Nucleus accumbens (tissue), 56 donors: ENCODE results near the gene GLIS1.

Experiments used
- DNase-seq, 56 donors: peaks; one replicate each; lab custom pipeline; 2025; lab: John Stamatoyannopoulos, UW

GLIS1 gene

DNA sequence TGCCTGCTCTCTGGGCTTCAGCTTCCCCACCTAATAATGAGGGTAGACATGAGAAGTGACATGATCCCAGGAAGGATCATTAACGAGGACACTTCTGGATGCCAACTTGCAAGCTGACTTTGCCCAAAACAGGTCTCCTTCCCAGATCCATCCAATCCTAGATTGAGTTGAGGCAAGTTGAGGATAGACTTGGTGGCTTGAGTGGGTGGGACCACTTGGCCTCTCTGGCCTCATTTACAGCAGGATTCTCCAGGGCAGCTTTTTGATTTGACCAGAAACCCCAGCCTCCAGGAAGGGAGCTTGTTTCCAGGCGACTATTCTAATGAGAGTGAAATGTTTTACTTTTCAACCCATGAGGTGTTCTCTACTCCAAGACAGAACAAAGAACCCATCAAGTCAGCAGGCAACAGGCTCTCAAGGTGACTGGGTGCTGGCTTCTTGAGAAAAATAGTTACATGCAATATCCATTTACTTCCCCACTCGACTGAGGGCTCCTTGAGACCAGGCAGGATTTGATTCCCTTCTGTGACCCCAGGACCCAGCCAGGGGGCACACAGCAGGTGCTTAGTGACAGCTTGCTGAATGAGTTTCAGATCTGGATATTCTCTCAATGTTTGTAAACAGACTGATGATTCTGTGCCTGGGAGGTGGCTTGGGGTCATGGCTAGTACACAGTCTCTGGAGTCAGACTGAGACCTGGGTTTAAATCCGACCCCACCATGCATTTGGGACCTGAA, 151.5 kb downstream of the GLIS1 start:
- DNase-seq, result no peak

DNA sequence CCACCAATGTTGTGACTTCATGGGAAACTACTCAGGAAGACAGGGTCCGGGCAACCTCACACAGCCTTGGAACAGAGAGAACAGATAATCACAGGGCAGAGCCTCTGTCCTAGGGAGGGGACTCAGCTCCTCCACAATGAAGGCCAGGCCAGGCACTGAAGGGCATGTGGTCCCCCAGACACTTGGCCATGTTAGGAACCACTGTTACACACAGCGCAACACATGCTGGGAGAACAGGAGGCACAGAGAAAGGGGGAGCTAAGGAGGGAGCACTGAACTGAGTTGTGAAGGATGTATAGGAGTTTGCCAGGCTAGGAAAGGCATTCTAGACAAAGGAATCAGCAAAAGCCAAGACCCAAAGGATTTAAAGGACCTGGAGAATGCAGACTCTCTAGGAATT, 152.2 kb downstream of the GLIS1 start:
- no peak for DNase-seq

DNA sequence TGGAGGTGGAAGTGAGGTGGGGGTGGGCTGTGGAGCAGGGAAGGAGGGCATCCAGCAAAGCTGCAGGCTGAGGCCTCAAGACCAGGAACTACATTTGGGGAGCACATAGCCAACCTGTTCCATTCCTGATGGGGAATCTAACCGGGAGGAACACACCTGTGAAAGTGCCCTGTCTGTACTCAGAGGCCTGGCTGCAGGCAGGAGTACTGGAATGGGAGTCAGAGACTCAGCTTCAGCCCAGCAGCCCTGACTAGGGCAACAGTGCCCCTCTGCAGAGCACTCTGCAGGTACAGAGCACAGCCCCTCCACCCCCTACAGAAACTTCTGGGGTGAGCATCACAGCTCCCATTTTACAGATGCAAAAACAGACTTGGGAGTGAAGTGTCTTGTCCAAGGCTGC, 153.4 kb downstream of the GLIS1 start:
- no peak for DNase-seq

DNA sequence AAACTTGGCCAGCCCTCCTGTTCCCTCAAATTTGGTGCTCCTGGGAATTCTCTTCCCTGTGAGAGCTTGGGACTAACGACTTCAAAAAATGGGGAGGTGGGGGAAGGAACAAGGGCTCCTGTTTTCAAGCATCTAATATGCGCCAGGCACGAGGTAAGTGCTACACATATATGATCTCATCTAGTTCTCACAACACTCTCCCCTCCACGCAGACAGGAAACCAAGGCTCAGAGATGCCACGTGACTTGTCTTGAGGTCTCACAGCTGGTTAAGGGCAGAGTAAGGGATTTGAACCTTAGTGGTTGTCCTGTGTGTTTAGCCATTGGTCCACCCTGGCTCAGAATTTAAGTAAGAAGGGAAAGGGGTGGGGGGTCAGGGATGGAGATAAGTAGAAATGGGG, 153.8 kb downstream of the GLIS1 start:
- DNase-seq, result no peak

DNA sequence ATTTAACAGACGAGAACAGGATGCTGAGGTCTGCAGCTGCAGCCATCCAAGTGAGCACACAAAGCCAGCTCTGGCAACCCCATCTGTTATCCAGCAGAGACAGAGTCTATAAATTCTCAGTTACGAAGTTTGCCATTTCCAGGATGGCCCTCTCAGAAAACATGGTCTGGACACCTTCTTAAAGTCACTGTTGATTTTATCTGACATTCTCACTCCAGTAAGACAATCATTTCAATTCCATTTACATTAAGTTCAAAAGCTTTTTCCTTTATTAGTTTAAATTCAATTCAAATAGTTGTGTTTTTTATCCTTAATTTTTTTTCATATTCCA, 154.2 kb downstream of the GLIS1 start:
- no peak for DNase-seq

DNA sequence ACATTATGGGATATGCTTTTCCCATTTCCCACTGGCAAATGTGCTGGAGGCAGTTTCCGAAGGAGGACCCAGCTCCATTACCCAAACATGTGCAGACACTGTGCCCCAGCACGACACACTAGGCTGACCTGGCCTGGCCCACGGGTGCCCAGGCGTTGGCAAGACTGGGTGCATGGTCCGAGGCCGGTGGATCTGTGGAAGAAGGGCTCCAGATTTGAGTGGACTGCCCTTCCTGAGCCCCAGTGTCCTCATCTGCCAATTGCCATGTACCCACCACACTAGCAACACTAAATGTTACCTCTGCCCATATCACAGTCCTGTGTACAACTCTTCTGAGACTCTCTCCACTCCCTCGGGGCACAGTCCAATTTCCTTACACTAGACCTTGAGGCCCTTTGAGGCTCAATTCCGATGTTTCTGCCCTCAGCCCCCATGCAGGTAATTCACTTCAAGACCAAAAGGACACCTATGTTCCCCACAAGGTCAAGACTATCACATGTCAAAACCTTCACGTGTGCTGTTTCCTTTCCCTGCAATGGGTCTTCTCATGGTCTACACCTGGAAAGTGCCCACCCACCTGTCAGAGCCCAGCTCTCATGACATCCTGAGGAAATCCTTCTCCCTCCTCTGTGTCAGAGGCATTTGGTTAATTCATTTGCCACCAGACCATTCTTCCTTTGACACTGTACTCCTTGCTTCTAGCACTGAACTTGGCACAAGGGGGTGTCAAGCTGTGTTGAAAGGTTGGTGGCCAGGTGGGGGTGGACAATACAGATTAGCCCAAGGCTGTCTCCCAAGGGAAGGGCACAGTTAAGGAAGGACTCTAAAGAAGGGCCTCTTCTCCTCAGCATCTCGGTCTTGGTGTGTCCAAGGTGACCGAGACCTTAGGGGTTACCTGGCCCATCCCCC, 154.8 kb downstream of the GLIS1 start:
- no peak for DNase-seq

DNA sequence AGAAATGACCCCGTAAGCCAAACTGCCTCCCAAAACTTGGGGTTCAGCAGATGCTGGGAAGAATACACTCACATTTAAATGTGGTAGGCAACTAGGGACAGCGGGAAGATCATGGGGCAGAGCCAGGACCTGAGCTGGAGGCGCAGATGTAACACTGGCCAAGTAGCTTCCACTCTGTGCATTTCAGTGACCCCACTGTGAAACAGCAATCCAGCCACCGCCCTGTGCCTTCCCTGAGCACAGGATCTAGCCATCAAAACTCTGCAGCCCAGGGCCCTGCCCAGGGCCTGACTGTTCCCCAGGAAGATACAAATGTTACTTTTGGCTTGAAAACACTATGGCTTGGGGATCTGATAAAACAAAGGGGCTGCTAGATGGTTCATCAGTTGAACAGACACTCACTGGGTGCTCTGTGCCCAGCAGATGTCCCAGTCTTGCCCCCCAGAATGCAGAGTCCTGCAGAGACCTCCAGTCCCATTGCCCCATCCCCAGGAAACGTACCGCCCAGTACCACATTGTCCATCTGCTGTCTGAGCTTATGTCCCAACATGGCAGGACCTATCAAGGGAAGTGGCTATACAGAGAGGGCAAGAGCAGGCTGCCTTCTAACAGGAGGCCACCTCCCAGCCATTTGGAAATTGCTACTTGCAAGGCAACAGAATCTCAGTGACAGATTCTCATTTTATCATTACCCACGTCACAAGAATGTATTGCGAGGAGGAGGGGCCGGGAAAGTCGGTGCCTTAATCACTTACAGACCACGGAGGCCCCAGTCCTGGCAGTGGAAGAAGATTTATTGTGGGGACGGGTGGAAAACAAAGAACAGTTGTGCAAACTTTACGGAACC, 155.7 kb downstream of the GLIS1 start:
- no peak for DNase-seq

DNA sequence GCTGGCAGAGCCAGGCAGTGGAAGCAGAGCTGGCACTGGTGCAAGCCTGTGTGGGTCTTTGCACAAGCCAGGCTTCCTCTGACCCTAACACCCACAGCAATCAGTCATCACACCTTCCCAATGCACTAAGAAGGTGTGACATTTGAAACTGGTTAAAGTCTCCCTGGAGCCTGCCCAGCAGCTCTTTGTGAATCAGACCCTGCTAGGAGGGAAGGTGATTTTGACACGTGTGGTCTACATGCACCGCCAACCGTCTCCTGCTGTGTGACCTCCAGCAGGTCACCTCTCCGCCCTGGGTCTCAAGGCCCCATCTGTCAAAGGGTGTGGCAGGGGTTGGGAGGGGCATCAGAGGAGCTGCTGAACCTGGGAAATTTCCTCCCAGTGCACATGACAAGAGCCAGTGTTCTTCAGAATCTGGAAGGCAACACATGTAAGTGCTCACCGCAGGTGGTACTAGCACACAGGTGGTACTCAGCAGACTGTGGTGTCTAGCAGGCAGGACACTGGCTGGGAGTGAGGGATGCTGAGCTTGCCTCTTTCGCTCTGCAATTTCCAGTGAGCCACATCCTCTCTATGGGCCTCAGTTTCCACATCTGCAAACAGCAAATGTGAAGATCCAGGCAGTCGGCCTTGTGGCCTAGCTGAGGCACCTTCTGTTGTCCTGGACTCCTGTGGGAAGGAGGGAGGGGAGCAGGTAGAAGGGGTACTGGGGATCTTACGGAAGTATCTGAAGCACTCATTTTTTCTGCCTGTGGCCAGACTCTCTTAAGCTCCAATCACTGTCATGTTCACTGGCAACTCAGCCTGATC, 156.5 kb downstream of the GLIS1 start:
- no peak for DNase-seq

DNA sequence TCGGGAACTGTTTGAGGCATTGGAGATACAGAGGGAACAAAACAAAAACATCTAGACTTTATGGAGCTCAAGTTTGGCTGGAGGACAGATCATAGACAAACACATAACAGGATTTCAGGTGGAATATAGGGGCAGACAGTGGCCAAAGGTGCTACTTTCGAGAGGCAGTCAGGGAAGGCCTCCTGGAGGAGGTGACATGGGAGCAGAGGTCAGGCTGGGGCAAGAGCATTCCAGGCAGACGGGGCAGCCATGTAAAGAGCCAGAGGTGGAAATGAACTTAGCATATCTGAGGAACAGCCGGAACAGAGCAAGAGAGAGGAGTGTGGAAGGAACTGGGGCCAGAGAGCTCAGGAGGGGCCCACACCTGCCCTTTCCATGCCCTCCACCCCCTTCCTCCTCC, 157.5 kb downstream of the GLIS1 start:
- DNase-seq, result no peak

DNA sequence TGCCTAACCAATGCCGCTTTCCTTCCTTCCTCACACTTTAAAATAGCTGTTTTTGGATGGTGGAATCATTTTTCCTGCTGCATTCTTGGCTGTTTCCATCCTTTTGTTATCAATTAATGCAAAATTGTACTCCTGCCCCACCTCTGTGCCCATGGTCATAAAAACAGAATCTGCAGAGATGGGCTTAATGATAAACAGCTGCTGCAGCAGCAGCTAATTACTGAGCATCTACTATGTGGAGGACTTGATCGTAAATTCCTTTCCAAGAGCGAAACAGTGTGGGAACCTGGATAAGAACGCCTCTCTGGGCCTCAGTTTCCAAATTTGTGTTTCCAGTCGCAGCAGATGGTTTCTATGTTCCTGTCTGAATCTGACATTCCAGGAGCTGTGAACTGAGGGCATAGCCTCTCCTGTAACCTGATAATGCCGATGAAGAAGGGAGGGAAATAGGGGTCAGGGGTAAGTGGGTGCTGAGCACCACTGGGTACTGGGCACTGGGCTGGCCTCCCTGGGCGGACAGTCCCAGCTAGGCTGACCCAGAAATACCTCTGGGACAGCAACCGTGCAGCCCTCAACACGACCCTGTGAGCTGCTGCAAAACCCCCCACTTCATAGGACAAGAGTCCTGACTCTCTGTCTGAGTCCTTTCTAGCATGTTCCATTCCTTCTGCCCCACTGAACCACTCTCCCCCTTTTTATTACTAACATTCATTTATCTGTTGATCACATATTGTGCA, 158.1 kb downstream of the GLIS1 start:
- no peak for DNase-seq

DNA sequence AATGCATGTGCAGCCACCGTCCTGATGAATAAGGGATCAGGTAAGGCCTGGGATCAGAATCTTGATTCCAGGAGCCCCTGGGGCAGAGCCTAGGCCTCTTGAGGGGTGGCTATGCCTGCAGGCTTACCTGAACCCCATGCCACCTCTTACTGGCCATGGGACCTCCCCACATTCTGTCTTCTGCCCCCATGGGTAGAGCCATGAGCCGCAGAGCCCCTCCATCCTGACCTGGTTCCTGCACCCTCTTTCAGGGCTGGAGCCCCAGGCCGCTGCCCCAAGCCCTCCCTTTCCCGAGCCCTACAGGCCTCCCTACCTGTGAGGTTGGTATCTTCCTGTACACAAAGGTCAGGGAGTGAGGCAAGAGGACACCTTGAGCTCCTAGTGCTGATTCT, 159.0 kb downstream of the GLIS1 start:
- DNase-seq, result no peak

DNA sequence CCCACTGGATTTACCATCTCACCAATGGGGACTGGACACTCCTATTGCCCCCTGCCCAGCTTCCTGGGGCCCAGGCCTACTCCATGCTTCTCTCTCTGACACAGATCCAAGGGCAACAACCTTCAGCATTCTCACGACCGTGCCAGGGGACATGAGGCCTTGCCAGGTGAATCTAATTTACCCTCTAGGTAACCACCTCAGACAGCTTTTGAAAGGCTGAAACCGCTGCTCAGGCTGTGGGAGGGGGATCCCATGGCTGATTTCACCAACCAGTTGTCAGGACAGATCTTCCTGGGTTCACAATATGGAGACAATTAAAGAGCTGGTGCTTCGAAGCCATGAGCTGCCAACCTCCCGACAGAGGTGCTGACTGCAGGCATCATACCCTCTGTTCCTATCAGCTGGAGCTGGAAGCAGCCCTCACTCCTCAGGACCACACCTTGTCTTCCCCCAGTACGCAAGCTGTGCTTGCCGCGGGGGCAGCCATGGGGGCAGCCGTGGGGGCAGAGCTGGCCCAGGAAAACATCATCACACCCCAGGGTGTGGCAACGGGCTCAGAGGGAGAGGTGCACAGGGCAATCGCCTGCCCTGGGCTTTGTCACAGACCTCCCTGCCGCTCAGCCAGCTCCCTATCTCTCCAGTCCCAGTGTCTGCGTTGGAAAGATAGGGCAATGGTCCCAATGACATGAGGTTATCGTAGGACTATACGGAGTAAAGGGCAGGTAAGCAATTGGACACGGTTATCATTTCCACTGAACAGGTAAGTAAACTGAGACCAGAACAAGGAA, 159.5 kb downstream of the GLIS1 start:
- DNase-seq, result no peak

DNA sequence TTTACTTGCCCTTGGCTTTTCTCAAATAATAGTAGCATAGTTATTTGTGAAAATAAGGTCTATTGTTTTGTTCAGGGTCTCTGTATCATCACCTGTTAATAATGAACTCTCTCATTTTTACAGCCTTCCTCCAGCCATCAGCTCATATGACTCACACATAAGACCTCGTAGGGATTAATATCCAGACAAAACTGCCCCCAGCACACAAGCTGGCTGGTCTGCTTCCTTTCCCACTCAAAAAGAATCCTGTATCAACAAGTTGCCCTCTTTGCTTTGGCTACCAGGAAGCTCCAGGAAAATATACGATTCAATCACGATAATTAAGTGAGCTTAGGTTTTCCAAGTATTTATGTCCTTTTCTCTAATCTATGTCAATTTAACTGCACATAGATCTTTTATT, 160.6 kb downstream of the GLIS1 start:
- DNase-seq, result no peak

DNA sequence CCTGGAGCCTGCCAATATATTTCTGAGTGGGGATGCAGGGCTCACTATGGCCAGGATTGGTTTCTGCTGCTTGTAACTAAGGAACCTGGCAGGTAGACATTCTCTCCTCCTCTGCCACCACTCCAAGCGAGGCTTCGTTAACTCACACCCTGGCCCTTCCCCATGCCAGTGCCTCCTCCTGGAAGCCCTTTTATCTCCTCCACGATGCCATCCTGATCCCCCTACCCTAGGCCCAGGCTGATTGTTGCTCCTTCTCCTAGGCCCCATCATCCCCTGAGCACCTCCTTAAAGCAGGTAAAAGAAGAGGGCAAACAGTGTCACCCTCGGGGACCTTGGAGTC, 161.2 kb downstream of the GLIS1 start:
- DNase-seq, result no peak

DNA sequence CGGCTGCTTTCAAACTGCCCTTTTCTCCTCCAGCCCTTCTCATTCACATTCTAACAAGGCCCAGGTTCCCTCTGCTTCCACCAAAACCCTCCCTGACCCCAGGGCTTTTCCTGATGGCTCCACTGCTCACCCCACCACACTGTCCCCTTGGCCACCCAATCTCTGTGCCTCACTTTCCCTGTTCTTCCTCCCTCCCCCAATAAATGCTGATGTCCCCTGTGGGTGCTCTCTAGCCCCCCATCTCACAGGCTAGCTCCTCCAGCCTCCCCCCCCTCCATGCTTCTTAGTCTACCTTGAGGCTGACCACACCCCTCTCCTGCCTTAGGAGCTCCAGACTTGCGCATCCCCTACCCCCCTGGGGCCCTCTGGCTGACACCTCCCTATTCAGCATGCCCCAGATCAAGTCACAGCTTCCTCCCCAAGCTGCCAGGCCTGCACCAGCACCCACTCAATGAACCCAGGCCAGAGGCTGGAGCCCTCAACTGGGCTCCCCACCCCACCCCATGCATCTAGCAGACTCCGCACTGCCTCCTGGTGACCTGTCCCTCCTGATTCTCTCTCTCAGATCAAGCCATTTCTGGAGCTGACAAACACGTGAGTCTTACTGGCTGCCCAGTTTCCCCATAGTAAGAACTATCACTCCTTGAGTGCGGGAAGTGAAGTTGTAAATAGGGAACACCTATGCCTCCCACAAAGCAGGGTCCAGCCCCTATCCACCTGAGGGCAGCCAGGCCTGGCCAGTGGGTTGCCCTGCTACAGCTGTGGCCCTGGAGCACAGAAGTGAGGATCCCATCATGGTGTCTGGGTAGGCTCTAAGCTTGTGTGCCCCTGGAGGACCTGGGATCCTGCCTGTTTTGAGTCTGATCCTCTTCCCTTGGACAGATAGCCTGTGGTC, 161.9 kb downstream of the GLIS1 start:
- DNase-seq, result no peak

DNA sequence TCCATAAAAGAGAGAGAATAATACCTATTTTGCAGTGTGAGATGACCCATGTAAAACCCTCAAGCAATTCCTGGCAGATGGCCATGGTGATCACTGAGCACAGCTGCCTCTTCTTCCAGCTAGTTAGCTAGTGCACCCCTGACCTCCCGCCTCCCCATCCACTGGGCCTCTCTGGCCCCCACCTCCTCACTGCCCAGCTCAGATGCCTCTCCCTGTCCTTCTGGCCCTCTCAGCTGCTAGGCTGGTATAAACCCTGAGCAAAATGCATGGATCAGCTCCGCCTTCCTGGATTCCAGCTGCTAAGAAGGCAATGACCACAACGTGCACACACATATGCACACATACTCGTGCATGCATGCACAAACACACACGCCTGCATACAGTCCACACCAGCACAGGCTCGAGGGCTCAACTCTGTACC, 162.6 kb downstream of the GLIS1 start:
- DNase-seq, result no peak

DNA sequence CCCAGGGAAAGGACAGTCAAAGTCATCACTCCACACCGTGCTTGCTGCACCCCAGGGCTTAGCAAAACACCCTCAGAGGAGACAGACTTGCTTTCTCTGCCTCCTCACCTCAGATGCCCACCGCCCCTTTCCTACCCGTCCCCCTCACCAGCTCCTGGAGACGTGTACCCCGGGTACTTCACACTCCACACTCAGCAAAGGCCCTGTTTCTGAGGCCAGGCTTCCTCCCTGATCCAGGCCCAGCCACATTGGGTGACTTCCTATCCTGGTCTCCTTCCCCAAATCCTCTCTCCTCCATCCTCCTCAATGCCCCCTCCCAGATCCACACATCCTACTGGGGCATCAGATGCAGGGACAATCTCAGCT, 163.0 kb downstream of the GLIS1 start:
- DNase-seq, result no peak
